ENCODE results near the gene NXNL2.

Gene NXNL2

DNA sequence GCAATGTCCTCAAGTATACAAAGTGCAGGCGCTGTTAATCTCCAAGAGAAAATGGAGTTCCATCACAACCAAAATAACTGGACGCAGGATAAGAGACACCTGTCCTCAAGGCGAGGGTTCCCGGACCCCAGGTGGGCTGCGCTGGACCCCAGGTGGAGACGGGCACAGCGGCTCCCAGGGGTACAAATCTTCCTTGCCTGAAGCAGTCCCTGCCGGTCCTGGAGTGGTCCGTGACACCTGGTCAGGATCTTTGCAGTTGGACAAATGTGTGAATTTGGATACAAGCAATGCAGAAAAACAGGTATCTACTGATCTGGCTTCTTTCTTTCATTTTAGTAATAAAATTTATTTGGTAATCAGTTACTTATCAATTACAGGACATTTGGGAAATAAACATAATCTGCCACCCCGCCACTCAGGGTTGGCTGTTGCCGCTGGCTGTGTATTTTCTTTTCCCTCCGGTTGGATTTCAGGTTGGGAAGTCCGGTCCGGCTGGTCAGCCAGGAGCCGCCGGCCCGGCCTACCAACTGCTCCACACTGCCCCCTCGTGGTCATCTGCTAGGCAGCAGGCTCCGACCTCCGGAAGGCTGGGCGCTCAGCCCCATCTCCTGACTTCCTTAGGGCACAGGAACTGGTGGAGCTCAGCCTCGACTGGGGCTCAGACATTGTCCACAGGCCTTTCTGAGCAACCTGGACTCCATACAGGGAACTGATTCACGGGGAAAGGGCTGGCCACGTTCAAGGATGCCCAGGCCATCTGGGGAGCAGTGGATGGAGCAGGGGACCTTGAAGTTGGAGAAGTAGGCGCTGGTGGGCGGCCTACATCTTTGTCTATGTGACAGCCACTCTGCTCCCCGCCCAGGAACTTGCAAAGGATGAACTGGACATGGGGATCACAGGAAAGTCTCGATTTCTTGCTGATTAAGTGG, 43.4 kb downstream of the NXNL2 start:
- DNase-seq (ENCODE audit: low spot score): peak; percentile 96

DNA sequence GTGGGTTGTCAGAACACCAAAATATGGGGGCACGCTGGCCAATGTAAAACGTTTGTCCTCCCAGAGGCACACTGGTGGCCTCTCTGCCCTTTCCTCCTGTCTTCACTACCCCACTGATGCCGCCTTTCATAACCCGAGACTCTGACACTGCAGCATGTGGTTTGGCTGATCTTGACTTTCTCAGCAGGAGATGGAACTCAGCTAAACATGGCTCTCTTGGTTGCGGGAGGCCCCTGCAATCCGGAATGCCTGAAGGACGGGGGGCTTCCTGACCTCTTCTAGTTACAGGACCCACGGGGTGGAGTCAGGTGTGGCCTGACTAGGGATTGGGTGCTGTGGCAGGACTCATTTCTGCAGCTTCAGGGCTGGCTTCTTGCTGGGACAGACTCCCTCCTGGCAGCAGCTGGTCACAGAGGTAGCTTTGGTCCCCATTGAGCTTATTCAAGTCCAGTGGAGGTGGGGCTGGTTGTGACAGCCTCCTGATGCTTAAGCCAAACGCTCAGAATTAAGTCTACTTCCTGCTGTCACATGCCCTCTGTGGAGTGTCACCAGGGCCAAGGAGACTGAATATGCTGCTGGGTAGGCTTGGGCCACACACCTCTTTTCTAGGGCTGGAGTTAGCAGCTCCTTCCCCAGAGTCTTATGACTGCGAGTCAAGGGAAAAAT, 44.2 kb downstream of the NXNL2 start:
- DNase-seq (ENCODE audit: low spot score): no peak

DNA sequence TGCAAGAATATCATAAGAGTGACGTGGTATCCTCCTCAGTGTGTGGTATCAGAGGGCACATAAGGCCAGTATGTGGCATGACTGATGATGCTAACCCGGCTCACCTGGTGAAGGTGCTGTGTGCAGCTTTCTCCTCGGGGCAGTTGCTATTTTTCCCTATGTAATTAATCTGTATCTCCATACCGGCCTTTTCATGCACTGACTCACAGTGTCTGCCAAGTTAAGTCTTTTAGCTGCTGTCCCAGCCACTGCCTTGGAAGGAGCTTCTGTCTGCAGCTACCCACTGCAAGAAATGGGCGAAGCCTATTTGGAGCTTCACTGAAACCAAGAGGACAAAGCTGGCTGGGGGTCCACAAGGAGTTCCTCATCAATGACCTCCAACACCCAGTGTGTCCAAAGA, 46.0 kb downstream of the NXNL2 start:
- no peak for DNase-seq (ENCODE audit: low spot score)

DNA sequence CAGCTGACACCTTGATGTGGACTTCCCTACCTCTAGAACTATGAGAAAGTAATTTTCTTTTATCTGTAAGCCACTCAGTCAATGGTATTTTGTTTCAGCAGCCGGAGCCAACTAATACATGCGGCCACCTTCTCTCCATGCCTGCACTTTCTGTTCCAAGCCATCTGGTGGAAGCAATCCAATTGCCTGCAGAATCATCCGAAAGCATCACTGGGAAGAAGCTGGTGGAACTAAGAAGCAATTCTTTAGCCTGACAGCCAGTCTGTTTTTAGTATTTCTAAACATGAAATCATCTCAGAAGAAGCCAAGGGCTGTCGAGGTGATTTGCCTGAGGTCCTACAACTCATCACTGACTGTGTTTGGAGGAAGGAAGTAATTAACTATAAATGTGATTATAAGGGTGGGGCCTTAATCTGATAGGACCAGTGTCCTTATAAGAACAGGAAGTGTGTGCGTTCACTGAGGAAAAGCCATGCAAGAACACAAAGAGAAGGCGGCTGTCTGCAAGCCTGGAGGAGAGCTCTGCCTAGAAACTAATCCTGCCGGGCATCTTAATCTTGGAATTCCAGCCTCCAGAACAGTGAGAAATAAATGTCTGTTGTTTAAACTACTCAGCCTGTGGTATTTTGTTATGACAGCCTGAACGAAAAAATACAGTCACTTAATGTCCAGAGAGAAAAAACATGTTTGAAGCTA, 49.1 kb downstream of the NXNL2 start:
- no peak for DNase-seq (ENCODE audit: low spot score)

DNA sequence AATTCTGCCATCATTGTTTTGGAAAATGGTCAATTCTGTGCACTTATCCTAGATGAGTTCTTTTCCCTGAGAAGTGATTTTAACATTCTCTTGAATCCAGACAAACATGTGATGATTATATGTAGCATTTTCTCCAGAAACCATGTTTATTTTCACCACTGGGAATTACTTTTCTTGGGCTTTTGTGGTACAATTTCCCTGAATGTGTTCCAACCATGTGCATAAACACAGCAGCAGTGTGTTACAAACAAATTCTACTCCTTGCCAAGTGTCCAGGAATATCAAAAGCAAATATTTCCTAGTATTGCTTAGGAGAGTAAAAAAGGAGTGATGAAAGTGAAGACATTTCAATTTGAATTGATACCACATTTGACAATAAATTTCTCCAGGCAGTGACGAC, 50.4 kb downstream of the NXNL2 start:
- DNase-seq (ENCODE audit: low spot score): no peak

DNA sequence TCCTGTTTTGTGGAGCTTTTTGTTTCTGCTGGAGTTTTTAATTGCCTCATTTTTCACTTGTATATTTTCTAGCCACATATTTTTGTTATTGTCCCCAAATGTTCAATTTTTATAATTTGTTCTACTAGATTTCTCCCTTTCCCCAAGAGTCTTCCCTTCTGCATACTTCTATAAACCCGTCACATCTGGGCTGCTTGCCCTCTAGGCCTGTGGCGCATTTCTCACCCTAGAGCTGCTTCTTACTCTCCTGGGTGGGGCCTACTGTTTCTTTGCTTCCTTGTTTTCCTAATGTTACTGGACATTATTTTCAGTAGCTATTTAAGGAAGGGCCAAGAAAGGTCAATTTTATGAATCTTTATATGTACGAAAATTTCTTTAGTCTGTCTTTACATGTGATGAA, 51.5 kb downstream of the NXNL2 start:
- DNase-seq (ENCODE audit: low spot score): no peak

DNA sequence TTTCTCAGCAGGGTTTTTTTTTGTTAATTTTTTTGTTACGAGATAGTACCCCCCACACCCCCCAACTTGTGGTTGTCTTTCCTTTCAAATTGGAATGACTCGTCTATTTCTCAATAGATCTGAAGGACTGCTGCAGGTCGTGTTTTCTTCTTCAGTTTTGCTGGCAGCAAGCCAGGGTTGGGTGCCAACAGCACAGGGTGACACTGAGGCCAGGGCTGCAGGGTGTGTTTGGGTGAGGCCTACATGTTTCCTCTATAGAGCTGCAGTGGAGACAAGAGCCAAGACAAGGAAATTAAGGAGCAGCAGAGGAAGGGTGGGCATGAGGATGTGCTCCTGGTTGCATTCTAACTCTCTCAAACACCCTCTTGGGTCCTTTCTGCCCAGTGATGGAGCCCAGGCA, 52.2 kb downstream of the NXNL2 start:
- no peak for DNase-seq (ENCODE audit: low spot score)

DNA sequence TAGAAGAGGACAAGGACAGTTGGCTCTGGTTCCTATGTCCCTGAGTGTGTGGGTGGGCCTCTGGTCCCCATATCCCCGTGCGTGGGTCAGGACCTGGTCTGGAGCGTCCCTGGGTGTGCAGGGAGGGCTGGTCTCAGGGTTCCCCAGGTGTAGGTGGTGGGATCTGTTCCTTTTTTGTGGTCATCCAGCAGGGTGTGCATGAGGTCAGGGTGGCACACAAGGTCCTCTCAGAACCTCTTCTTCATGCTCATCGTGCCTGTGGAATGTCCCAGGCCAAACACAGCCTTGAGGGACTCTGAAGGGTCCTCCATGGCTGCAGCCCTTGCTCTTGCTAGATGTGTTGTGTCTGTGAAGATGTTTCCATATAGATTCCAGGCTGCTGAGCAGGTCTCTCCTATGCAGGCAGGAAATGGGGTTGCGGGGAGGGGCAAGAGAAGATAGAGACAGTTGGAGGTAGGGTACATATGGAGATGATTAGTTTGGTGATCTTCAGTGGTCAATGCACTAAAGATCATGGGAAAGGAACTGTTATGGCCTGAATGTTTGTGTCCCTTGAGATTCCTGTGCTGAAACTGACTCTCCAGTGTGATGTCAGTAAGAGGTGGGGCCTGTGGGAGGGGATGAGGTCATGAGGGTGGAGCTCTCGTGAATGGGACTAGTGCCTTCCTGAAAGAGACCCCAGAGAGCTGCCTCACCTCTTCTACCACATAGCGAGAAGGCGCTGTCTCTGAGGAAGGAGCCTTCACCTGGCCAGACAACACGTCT, 53.1 kb downstream of the NXNL2 start:
- no peak for DNase-seq (ENCODE audit: low spot score)

DNA sequence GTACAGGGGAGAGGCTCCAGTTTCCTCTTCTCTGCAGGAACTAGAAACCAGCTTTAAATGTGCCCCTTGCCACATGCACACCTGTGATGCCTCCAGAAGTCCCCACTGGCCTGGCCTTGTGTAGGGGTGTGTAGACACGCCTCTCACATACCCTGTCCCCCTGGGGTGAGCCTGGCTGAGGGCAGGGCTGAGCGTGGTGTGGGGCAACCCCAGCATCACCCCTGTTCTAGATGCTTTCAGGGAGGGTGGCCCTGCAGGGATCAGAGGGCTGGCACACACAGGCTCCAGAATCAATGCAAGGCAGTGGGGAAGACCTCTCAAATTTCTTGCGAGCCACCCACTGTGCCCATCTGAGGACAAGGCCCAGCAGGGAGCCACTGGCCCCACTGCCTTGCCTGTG, 54.7 kb downstream of the NXNL2 start:
- DNase-seq (ENCODE audit: low spot score): no peak

DNA sequence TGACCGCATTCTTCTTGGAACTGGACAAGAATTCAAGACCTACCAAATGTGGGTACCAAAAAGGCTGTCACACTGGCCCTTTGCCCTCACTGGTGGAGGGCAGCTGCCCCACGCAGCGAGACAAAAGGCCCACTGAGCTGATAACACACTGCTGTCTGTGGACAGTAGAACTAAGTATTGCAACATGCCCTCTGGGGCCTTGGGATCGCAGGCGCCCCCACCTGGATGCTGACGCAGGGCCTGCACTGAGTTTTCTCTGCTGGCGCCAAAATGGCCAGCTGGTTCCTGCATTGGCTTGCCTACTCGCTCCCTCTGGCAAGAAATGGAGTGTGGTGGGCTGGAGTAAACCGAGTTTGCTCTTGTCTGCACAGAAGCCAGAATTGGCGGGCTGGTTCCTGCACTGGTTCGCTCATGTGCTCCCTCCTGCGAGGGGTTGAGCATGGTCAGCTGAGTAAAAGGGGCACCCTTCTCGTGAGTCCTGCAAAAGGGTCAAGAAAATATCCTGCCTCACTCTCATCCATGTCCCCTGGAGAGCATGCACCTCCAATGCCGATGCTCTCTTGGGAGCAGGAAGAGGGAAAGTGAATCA, 55.7 kb downstream of the NXNL2 start:
- peak; percentile 48 for DNase-seq (ENCODE audit: low spot score)

DNA sequence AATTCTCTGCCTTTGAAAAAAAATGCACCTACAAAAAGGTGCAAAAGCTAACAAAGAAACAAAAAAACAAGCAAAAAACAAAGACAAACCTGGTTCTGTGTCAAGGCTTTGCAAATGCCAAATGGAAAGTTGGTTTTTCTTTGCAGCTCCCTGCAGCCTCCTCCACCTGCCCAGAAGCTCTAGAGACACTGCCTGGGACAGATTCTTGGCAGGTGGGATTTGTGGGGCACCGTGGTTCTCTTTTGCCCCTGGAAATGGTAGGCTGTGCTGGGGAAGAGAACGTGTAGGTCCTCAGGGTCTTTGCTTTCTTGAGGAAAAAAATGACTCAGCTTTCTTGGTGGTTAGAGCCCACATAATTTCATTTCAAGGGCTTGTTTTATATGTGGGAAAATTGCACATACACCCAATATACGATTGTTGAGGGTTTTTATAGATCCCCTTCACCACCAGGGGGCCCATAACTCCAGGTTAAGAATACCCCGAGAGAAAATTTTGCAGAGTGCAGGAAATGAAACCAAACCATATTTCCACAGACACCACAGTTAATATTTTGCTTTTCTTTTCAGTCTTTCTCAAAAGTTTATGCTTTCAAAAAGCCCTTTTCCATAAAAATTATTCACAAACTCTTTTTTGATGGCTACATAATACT, 58.7 kb downstream of the NXNL2 start:
- peak; percentile 37 for DNase-seq (ENCODE audit: low spot score)
